ENCODE data around the gene SOS1. TPM values are rescaled to one million over a fixed set of nuclear protein-coding genes. Genes with fewer than 3 reads are reported as not detected.

Gene SOS1
- total RNA-seq, 4 donors from 2014 or later, result 38.7 to 49.1 (median 40.8) TPM

GRCh38 chr2:38933653-38934052 lies 187.2 kb downstream of the SOS1 start:
- no peak for DNase-seq
- Histone ChIP-seq H3K4me3 (no peak overlapping the region), H3K27ac (no peak overlapping the region), H3K36me3 (no peaks in the 10 kb centered on the region), H3K4me1 (no peaks in the 10 kb centered on the region), H3K9me3 (no peaks in the 10 kb centered on the region), H3K27me3 (no peaks in the 10 kb centered on the region)
- TF ChIP-seq POLR2A (IDR thresholded peaks at IDR 0.05) (no peak), CTCF (IDR thresholded peaks at IDR 0.05) (no peak)

- H3K4me3 ChIP-seq, result no peak overlapping the region
- no peak for DNase-seq
- no peaks in the 10 kb centered on the region for H3K9me3 ChIP-seq
- no peaks in the 10 kb centered on the region for H3K4me1 ChIP-seq
- TF ChIP-seq CTCF (IDR thresholded peaks at IDR 0.05) (no peak), POLR2A (IDR thresholded peaks at IDR 0.05) (no peak)
- no peak overlapping the region for H3K27ac ChIP-seq
- no peaks in the 10 kb centered on the region for H3K36me3 ChIP-seq
- H3K27me3 ChIP-seq, result no peaks in the 10 kb centered on the region
Observed at GRCh38 chr2:38932586-38932985, 188.3 kb downstream of the SOS1 start.

Small RNA genes lying within 50 kb of the gene (small RNA-seq; reads per million reads assigned to genes)
- gene HSPE1P13 (0 reads per million in 2 donors), gene RF00019 (0 reads per million in 2 donors), gene RN7SL96P (0 reads per million in 2 donors), gene RNU6-198P (0 reads per million in 2 donors)

Other genes with a start within 250 kb of the SOS1 start
- gene DHX57, start 245.1 kb downstream of the SOS1 start, total RNA-seq, result 10 to 100 TPM in 1 of 4 donors, 1 to 10 TPM in 3; 4.5 to 69.3 (median 7.3) TPM
- gene MORN2, start 245.1 kb downstream of the SOS1 start, total RNA-seq, result 10 to 100 TPM in 1 of 4 donors, 1 to 10 TPM in 3; 2.5 to 25.6 (median 6.2) TPM
- gene ARHGEF33, start 231.2 kb downstream of the SOS1 start, total RNA-seq, result 1 to 10 TPM in 1 of 4 donors, under 1 TPM in 2, not detected in 1; 0.18 to 1.3 (median 0.28) TPM
- 1 to 10 TPM in 1 of 4 donors, under 1 TPM in 2, not detected in 1; 0.70 to 4.1 (median 0.80) TPM for gene CDKL4, start 122.9 kb upstream of the SOS1 start, total RNA-seq

All from Peyer's patch (tissue), 4 donors.